K562 (cell line): ENCODE data around the gene ATXN2L. TPM values are rescaled to one million over a fixed set of nuclear protein-coding genes. Genes with fewer than 3 reads are reported as not detected.
"Not testable (repeated sequence)": the region's sequence is repeated elsewhere in the genome, so short reads cannot be mapped to it uniquely, and the experiment has no call there.

Source experiments
- ATAC-seq: fragments of 200-7000 bp; cut with Tn5 transposase; 3 replicates; pipeline ENCODE4 v1.9.1; 2020; ENCODE audit warnings: moderate library complexity
- BruUV-seq: library from RNA; stranded (reverse); fragments of 400-500 nt; replicated peaks from 2 replicates; lab custom pipeline; 2021; lab: Mats Ljungman, UMichigan
- CTCF ChIA-PET: fragments of 300-600 bp; formaldehyde crosslinking; extraction: SDS; loops from one replicate; lab custom pipeline; 2021; ENCODE audit warnings: low intra/inter-chr PET ratio; lab: Yijun Ruan, JAX
- POLR2A ChIA-PET: fragments of 300-600, 350-650 bp; sonication (Branson Sonifier 250); formaldehyde crosslinking; extraction: SDS; loops from one replicate; lab custom pipeline; 2021; ENCODE audit warnings: antibody characterized with exemption, inconsistent platforms; lab: Yijun Ruan, JAX
- DNase-seq, 4 experiments: peaks; one replicate each; pipeline versions ENCODE4 v3.0.0 to v3.0.0-alpha.2; 2011 to 2018; ENCODE audit warnings: low spot score in 3 of 4, mixed read lengths in 3 of 4; ENCODE audit errors: extremely low read depth in 1 of 4
- FAIRE-seq: peaks from 2 replicates; lab custom pipeline; 2011; peaks lifted over from hg19 to GRCh38; lab: Jason Lieb, UNC
- H2AFZ ChIP-seq: 2 replicates; pipeline ENCODE4 v1.6.0; 2011; ENCODE audit warnings: low read depth, low read length, control low read depth, inconsistent platforms
- H3K27ac ChIP-seq: fragments of 200-600 bp; 3 replicates; pipeline ENCODE4 v1.8.0; 2011; ENCODE audit warnings: low read depth, mild to moderate bottlenecking, control low read depth, inconsistent platforms, low read length, moderate library complexity, mixed read lengths; ENCODE audit errors: extremely low read depth
- H3K27me3 ChIP-seq, 2 experiments: fragments of 300-600 bp in 1 of 2; 2 replicates in 1 of 2; 3 replicates in 1 of 2; pipeline versions ENCODE4 v1.6.0 to v1.8.0; 2011; ENCODE audit warnings: inconsistent platforms in 2 of 2, low read length in 2 of 2, mild to moderate bottlenecking in 1 of 2, mixed read lengths in 1 of 2, moderate library complexity in 1 of 2; ENCODE audit not compliant: control insufficient read depth in 2 of 2, insufficient read depth in 2 of 2
- H3K36me3 ChIP-seq: fragments of 300-600 bp; 3 replicates; pipeline ENCODE4 v1.8.0; 2011; ENCODE audit warnings: mild to moderate bottlenecking, low read length, inconsistent platforms; ENCODE audit not compliant: control insufficient read depth, insufficient read depth
- H3K4me1 ChIP-seq, 2 experiments: fragments of 200-600 bp in 1 of 2; replicated peaks in 1 of 2; 2 replicates in 1 of 2; 3 replicates in 1 of 2; pipeline versions ENCODE4 v1.5.1 to v1.8.0; 2011; ENCODE audit warnings: inconsistent platforms in 2 of 2, low read length in 2 of 2, mild to moderate bottlenecking in 1 of 2, mixed read lengths in 1 of 2, moderate library complexity in 1 of 2; ENCODE audit not compliant: control insufficient read depth in 2 of 2, insufficient read depth in 2 of 2
- H3K4me2 ChIP-seq: 2 replicates; pipeline ENCODE4 v1.6.1; 2011; ENCODE audit warnings: low read length, control low read depth, inconsistent platforms, mixed read lengths; ENCODE audit not compliant: insufficient read depth
- H3K4me3 ChIP-seq: fragments of 200-600 bp; sonication (generic), shearing (Covaris generic); 2 replicates; pipeline ENCODE4 v1.5.1; 2016; ENCODE audit warnings: control low read depth, inconsistent platforms
- H3K79me2 ChIP-seq: fragments of 200-600 bp; 3 replicates; pipeline ENCODE4 v1.8.0; 2011; ENCODE audit warnings: low read length, inconsistent platforms; ENCODE audit not compliant: control insufficient read depth, insufficient read depth
- H3K9ac ChIP-seq, 2 experiments: 2 replicates each; pipeline versions ENCODE4 v1.6.0 to v1.6.1; 2011; ENCODE audit warnings: low read depth in 2 of 2, low read length in 2 of 2, control low read depth in 1 of 2, inconsistent platforms in 1 of 2, mild to moderate bottlenecking in 1 of 2, mixed read lengths in 1 of 2; ENCODE audit not compliant: insufficient read depth in 1 of 2
- H3K9me1 ChIP-seq: one replicate; pipeline ENCODE4 v1.6.0; 2011; ENCODE audit warnings: inconsistent platforms, mild to moderate bottlenecking, low read length, moderate library complexity; ENCODE audit not compliant: control insufficient read depth, insufficient read depth
- H3K9me3 ChIP-seq: replicated peaks from 2 replicates; pipeline ENCODE4 v1.5.1; 2011; ENCODE audit warnings: low read depth, low read length, inconsistent platforms; ENCODE audit not compliant: control insufficient read depth, insufficient read depth
- H4K20me1 ChIP-seq: replicated peaks from 2 replicates; pipeline ENCODE4 v1.6.1; 2011; ENCODE audit warnings: low read length, inconsistent platforms, mixed read lengths; ENCODE audit not compliant: control insufficient read depth, insufficient read depth
- POLR2AphosphoS5 ChIP-seq: IDR thresholded peaks from 2 replicates; pipeline ENCODE4 v1.6.1; 2011; ENCODE audit warnings: mild to moderate bottlenecking, low read depth, low read length, moderate library complexity; ENCODE audit not compliant: control insufficient read depth, insufficient read depth
- RBFOX2 ChIP-seq: fragments of 200-400 bp; formaldehyde crosslinking; IDR thresholded peaks from 2 replicates; pipeline ENCODE4 v1.6.1; 2017; ENCODE audit warnings: low read depth, mild to moderate bottlenecking, low read length, moderate library complexity
- RBM22 ChIP-seq: fragments of 200-400 bp; formaldehyde crosslinking; IDR thresholded peaks from 2 replicates; pipeline ENCODE4 v1.6.1; 2018; ENCODE audit warnings: low read length, low read depth; ENCODE audit not compliant: poor library complexity, severe bottlenecking
- WGBS: fragments of 100-300 bp; shearing (Covaris generic); methylation state at CpG from one replicate; pipeline ENCODE4 v1.1.6; 2016; ENCODE audit warnings: low coverage, mixed read lengths; ENCODE audit not compliant: insufficient coverage; ENCODE audit errors: missing lambda C conversion rate; 5-methylcytosine and 5-hydroxymethylcytosine counted together
- in situ Hi-C: fragments of 300-500 bp; cut with MboI; formaldehyde crosslinking; loops from 4 replicates; pipeline ENCODE4 v1.15.0; 2018; ENCODE audit warnings: inconsistent platforms, mixed read lengths
- intact Hi-C: fragments of 100-400 bp; cut with micrococcal nuclease; formaldehyde crosslinking; loops from 2 replicates; pipeline ENCODE4 v1.14.2; 2022
- polyA plus RNA-seq, 8 experiments: library from polyadenylated mRNA; depleted of rRNA in 4 of 8; stranded (reverse) in 5 of 8; unstranded in 3 of 8; fragments of >200 nt; fragmentation: Nextera tagmentation in 2 of 8; fragmentation: Illumina TruSeq in 1 of 8; extraction: Ambion mirVana in 2 of 8; extraction: Trizol in 1 of 8; gene quantifications; 2 replicates each; pipeline versions ENCODE4 v1.2.1 to v1.2.3, GENCODE V29; 2011 to 2014; ENCODE audit warnings: inconsistent platforms in 1 of 8, missing spikeins in 1 of 8
- total RNA-seq, 7 experiments: library from RNA; depleted of rRNA in 6 of 7; stranded (reverse); fragments of >200 nt in 6 of 7; fragmentation: Illumina TruSeq in 2 of 7; extraction: Trizol in 2 of 7; gene quantifications; 2 replicates each; pipeline versions ENCODE4 v1.2.1 to v1.2.3, GENCODE V29; 2011 to 2021; ENCODE audit warnings: low replicate concordance in 1 of 7

The ATXN2L gene
- total and polyA plus RNA-seq, 9 of the 15 experiments (the other 6 are each of a cell fraction or from before 2014, with no cell fraction given): 3.8 to 280 (median 37.2) TPM

- CTCF ChIA-PET, H3K4me3 ChIP-seq, H4K20me1 ChIP-seq, H3K27ac ChIP-seq, H3K4me2 ChIP-seq, DNase-seq, intact Hi-C loops, H3K9me3 ChIP-seq, H2AFZ ChIP-seq, H3K27me3 ChIP-seq, H3K9ac ChIP-seq, BruUV-seq, FAIRE-seq, in situ Hi-C loops, H3K9me1 ChIP-seq, ATAC-seq: not testable (repeated sequence)
- WGBS: 95% methylated on average over 9 of the region's 9 CpGs
- Histone ChIP-seq H3K79me2 (peaks cover 41% of the 10 kb centered on the region), H3K36me3 (peaks cover 72% of the 10 kb centered on the region; the same call in 2 of the 3 replicates), H3K4me1 (peaks cover 9 to 26% of the 10 kb centered on the region in 2 experiments; a peak in 4 of 5 replicates)
- POLR2A ChIA-PET: interaction anchor here (0.6 to 1.7 kb wide), 4 partner anchors 8 to 29 kb away, joined by 4 to 8 read pairs (median 7); partner anchors contain the start of gene ATP2A1
Observed at GRCh38 chr16:28867646-28868045, 44.8 kb downstream of the ATXN2L start.

- Histone ChIP-seq H3K9ac (peak overlapping the region in 1 of 2 experiments; percentile 63; a peak in 2 of 4 replicates), H3K27ac (no peak overlapping the region), H3K27me3 (no peaks in the 10 kb centered on the region; a peak in 1 of 5 replicates), H2AFZ (no peak overlapping the region), H3K79me2 (peaks cover 27% of the 10 kb centered on the region), H3K4me2 (no peak overlapping the region), H3K36me3 (peaks cover 86% of the 10 kb centered on the region; the same call in 2 of the 3 replicates), H3K4me3 (no peak overlapping the region), H4K20me1 (peaks cover 8% of the 10 kb centered on the region; the same call in 1 of the 2 replicates), H3K9me3 (no peaks in the 10 kb centered on the region), H3K9me1 (no peaks in the 10 kb centered on the region), H3K4me1 (peaks cover 9 to 33% of the 10 kb centered on the region in 2 experiments; a peak in 4 of 5 replicates)
- POLR2A ChIA-PET: interaction anchor here (0.6 to 1.7 kb wide), 2 partner anchors 10 to 49 kb away, joined by 3 to 6 read pairs; partner anchors contain the start of gene ATP2A1
- in situ Hi-C loops (no loop called here), intact Hi-C loops (no loop called here)
- TF ChIP-seq POLR2AphosphoS5 (no peak), RBFOX2 (0 out of 2 replicates have a peak, but pooled peaks have one; percentile 29), RBM22 (no peak)
- 97% methylated on average over 11 of the region's 11 CpGs for WGBS
- ATAC-seq (no peak), DNase-seq (no peak), FAIRE-seq (no peak)
- BruUV-seq: no TSS peak
- CTCF ChIA-PET: no interaction called here
Observed at GRCh38 chr16:28869201-28869600, 46.4 kb downstream of the ATXN2L start.
